VCaP (cell line): ENCODE data around the gene LCE3C.

Experiments
- H3K27ac ChIP-seq: fragments of 450-650 bp; 2 replicates; pipeline ENCODE4 v1.5.1; 2017
- TF ChIP-seq, protein P1 (sequence below): fragments of 450-650 bp; conservative IDR thresholded peaks from 2 replicates; pipeline ENCODE4 v1.5.1; 2017; ENCODE audit warnings: mild to moderate bottlenecking, moderate library complexity

Gene LCE3C

DNA sequence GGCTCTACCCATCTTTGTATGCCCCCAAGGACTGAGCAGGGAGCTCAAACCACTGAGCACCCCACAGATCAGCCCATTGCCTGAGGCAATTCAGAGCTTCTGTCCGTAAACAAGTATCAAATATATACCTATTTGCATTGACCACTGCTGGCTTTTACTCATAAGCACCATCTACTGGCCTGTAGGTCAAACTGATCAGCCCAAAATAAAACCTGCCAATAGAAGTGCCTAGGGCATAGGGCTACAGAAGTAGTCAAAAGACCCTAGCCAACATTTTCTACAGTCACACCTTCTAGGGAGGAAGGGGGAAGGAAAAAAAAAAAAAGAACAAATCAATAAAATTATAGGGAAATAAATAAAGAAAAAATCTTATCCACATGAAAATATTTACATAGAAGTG lies 14.4 kb upstream of the LCE3C start:
- TF ChIP-seq, protein P1, sequence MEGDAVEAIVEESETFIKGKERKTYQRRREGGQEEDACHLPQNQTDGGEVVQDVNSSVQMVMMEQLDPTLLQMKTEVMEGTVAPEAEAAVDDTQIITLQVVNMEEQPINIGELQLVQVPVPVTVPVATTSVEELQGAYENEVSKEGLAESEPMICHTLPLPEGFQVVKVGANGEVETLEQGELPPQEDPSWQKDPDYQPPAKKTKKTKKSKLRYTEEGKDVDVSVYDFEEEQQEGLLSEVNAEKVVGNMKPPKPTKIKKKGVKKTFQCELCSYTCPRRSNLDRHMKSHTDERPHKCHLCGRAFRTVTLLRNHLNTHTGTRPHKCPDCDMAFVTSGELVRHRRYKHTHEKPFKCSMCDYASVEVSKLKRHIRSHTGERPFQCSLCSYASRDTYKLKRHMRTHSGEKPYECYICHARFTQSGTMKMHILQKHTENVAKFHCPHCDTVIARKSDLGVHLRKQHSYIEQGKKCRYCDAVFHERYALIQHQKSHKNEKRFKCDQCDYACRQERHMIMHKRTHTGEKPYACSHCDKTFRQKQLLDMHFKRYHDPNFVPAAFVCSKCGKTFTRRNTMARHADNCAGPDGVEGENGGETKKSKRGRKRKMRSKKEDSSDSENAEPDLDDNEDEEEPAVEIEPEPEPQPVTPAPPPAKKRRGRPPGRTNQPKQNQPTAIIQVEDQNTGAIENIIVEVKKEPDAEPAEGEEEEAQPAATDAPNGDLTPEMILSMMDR = no peak
- H3K27ac ChIP-seq = no peak overlapping the region

DNA sequence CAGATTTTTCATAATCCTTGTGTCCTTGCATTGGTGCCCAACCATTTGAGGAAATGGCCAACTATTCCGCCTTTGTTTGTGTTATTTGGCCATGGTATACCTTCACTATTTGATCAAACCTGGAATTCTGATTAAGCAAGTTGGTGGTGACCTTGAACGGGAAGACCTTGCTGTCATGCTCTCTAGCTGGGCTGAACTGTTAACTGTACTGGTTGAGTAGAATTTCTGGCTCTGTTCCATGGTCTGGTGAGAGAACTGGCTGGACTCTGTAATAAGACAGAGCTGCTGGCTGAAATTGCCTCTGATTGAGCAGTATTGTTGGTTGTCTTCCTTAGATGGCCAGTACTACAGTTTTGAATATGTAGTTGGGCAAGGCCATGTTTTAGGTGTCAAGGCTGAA lies 3.0 kb upstream of the LCE3C start:
- no peak overlapping the region for H3K27ac ChIP-seq
- TF ChIP-seq, protein P1 = no peak

DNA sequence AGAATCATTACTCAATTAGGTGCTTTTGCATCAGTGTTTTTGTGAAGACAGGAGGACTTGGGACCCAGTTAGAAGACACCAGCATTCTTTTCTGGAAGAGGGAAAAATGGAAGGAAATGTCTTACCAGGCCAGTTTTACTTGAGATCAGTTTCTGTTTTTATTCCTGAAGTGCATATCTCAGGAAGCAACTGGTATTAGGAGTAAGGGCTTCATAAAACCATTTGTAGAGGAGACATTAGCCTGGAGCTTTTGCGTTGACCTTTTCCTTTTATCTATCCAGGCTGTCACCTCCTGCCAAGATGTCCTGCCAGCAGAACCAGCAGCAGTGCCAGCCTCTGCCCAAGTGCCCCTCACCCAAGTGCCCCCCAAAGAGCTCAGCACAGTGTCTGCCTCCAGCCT lies 13.5 kb downstream of the LCE3C start, which contains the start of gene LCE3B:
Gene LCE3B (plus strand): TSS at position 301 of the 400 bp plus-strand sequence. CDS start 0 bp downstream, at position 301.
- TF ChIP-seq, protein P1 = no peak
- H3K27ac ChIP-seq = no peak within 1 kb of the TSS

DNA sequence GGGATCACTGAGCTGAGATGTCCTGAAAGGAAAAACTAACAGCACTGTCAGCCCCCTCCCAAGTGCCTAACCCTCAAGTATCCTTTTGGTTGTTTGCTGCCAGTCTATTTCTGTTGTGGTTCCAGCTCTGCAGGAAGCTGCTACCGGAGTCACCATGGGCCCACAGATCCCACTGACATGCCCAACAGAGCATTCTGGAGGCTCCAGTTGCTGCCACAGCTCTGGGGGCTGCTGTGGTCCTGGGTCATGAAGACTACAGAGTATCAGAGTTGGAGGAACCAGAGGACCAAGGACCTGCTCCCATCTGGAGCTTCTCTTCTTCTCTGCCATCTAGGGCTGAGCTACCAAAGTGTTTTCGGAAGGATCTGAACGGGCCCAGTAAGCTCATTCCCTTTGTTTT lies 22.0 kb downstream of the LCE3C start:
- TF ChIP-seq, protein P1 = no peak
- H3K27ac ChIP-seq = no peak overlapping the region

DNA sequence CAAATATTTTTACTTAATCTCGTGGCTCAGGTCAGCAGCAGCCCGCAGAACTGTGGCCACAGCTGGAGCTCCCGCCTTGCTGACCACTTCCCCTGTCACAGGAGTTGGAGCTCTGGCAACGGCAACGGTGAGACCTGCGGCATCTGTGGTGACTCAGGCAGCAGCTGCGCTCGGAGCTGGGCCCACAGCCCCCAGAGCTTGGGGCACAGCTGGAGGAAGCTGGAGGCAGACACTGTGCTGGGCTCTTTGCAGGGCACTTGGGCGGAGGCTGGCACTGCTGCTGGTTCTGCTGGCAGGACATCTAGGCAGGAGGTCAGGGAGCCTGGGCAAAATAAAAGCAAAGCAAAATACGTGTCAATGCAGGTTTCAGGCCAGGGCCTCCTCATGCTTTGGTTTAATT lies 22.8 kb downstream of the LCE3C start, which contains the start of gene LCE3A:
Gene LCE3A (minus strand): TSS at position 301 of the 400 bp plus-strand sequence. CDS start 0 bp downstream, at position 301.
- TF ChIP-seq, protein P1 = no peak

DNA sequence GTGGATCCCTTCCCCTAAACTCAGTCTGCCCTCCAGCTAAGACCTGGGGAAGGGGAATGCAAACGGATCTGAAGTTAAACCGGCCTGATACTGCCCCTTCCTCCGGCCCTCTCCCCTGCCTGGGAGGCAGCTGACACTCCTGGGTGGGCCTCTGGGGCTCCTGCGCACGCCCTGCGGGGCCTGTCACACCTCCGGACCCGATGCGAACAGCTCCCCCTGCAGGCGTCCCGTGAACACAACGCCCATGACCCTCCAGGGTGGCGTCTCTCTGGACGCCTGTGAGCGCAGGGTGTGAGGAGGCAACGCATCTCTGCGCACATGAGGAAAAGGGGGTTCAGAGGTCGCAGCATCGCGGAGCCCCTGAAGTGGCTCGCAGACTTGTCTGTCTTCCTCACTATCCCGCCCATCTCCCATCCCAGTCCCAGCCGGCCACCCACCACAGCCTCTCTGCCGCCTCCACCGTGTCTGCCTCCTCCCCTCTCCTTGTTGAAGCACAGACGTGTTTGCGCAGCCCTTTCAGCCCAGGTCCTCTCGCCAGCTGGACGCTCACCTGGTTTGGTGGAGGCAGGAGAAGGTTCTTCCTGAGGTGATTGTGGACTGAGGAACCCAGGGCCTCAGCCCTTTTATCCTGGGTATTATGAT lies 23.3 kb downstream of the LCE3C start:
- TF ChIP-seq, protein P1 = no peak; the same call in 1 of the 2 replicates
- no peak overlapping the region for H3K27ac ChIP-seq

More for the DNA sequence above, 22.8 kb downstream of the LCE3C start, which contains the start of gene LCE3A:
- H3K27ac ChIP-seq = no peak within 1 kb of the TSS

DNA sequence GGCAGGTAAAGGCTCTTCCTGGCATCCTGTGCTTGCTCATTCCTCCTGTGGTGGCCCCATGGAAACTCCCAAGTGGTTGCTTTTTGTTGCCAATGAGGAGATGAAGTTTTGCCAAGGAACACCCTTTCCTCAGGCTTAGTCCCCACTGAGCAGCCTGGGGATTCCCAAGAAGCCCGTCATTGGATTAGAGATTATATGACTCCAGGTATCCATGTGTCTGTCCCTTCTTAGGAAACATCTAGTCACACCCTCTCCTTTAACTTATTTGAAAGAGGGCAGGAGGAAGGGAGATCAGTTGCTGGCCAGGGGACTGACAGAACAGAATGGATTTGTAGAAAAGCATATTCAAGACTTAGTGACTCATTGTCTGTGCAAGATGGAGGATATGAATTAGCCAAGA lies 26.7 kb downstream of the LCE3C start:
- TF ChIP-seq, protein P1 = no peak
- no peak overlapping the region for H3K27ac ChIP-seq
